Measurements from ENCODE around the gene EMP3.
A peak's percentile ranks its signal among the peaks of the same experiment; 100 is the strongest.
"Not testable (repeated sequence)": the region's sequence is repeated elsewhere in the genome, so short reads cannot be mapped to it uniquely, and the experiment has no call there.

EMP3 gene, protein sequence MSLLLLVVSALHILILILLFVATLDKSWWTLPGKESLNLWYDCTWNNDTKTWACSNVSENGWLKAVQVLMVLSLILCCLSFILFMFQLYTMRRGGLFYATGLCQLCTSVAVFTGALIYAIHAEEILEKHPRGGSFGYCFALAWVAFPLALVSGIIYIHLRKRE

DNA sequence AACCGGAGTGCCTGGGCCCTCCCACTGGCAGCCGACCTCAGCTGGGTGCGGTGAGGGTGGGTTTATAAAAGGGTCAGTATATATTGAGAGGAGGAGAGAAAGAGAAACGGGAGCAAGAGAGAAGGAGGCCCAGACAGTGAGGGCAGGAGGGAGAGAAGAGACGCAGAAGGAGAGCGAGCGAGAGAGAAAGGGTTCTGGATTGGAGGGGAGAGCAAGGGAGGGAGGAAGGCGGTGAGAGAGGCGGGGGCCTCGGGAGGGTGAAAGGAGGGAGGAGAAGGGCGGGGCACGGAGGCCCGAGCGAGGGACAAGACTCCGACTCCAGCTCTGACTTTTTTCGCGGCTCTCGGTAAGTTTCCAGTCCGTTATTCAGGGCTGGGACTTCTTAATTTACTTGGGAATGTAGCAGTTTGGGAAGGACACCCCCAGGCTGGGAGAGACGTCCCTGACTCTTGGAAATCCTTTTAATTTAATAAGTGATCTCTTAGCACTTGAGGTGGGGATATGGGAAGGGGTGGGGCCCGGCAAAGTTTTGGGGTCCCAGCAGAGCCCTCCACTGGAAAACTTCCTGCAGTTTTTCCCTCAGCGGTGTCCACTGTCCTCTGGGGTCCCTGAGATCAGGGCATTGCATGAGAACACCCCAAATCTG, at the start of gene EMP3:
Gene EMP3, plus strand, starts transcription at position 288 of the 646 bp plus-strand sequence. CDS start 1,293 bp downstream, outside the sequence.
- DNase-seq (ENCODE audit: low spot score): no peak

DNA sequence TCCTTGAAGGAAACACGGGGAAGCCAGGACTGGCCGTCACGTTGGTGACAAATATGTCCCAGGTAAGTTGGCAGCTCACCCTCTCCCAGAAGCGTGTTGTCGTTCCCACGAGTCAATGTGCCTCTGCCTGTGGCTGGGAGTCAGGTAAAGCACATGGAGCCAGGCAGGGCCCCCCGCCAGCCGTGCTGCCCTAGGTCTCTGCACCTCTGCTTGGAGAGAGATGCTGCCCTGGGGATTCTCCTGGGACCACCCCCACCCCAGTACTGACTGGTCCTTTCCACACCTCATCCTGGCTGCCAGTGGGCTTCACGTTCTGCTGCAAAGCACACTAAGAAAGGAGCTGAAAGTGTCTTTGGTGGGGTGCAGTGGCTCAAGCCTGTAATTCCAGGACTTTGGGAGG, 45.6 kb upstream of the EMP3 start:
- no peak for DNase-seq (ENCODE audit: low spot score)

DNA sequence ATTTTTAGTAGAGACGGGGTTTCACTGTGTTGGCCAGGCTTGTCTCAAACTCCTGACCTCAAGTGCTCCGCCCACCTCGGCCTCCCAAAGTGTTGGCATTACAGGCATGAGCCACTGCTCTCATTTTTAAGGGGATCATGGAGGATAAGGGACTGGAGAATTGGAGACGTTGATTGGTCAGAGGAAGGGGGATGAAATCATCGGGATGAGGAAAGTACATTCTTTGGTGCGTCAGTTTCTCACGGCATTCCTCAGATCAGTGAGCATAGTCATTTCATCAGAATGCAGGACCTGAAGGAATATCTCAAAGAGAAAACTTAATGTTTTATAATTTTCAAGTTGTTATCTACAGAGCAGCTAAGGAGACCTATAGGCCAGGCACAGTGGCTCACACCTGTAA, 41.4 kb upstream of the EMP3 start:
- DNase-seq (ENCODE audit: low spot score): no peak

DNA sequence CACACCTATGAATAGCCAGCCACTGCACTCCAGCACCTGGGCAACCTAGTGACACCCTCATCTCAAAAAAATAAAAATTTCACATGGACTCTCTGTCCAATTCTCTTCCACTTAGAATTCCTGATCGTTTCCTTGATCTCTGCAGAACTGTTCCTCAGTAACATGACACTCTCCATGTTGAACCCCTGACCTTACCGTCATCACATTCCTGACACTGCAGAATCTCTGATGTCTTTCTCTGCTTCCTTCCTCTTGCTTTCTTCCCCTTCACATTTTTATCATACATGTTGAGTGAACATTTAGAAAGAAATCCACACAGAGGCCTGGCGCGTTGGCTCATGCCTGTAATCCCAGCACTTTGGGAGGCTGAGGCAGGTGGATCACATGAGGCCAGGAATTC, 40.5 kb upstream of the EMP3 start:
- DNase-seq (ENCODE audit: low spot score): no peak

DNA sequence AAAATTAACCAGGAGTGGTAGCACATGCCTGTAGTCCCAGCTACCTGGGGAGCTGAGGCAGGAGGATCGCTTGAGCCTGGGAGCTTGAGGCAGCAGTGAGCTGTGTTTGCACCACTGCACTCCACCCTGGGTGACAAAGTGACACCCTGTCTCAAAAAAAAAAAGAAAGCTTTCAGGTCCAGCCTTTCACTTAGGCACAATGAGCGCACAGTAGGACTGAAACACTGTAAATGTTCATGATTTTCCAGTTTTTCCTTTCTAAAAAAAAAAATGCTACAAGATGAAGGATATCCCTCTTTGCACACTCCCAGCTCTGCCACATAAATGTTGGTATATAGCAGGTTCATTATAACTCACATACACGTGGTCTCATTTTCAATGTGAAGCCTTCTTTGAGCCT, 37.6 kb upstream of the EMP3 start:
- DNase-seq (ENCODE audit: low spot score): no peak

DNA sequence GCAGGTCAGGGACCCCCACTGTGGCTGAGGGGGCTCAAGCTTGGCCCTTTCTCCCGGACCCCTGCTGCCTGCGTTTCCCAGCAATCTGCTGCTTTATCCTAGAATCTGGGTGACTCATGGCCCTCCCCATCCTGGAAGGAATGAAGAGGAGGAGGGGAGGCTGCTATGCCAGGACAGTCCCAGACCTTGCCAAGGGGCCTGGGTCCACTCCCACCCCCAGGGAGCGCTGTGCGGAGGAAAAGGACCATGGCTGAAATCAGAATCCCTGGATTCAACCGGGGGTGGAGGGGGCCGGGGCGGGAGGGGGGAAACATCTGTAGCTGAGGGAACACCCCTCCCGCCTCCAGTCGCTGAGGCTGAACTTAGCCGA, 35.0 kb upstream of the EMP3 start:
- DNase-seq (ENCODE audit: low spot score): no peak

DNA sequence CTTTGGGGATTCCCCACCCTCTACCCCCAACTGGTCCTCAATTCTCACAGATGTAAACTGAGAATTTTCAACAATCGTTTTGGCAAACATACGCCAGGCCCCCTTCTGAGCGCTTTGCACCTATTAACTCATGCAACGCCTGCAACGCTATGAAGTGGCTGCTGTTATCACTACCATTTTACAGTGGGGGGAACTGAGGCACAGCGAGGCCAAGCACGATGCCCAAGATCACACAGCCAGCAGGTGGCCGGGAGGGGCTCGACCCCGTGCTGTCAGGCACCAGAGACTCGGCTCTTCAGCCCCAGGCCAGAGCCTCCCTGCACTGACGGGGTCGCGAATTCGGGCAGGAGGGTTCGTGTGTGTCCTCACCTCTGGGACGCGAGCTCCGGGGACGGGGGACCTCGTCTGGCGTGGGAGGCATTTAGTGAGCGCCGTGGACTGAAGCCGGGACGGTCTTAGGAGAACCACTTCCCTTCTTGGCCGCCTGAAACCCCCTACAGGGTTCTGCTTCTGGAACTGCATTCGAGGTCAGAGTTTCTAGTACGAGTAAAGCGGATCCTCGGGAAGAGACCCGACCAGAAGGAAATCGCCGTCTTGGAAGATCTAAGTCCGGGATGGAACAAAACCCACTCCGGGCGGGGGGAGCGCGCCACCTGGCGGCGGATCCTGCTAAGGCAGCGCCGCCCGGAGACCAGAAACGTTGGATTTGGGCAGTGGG, 34.4 kb upstream of the EMP3 start:
- DNase-seq (ENCODE audit: low spot score): peak; percentile 42

DNA sequence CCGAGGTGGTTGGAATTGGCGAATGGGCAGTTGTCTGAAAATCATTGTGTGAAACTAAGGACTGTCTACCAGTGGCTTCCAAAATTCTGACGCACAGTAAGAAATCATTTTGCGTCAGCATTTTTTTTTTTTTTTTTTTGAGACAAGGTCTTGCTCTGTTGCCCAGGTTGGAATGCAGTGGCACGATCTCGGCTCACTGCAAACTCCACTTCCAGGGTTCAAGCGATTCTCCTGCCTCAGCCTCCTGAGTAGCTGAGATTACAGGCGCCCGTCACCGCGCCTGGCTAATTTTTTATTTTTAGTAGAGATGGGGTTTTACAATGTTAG, 33.9 kb upstream of the EMP3 start:
- DNase-seq (ENCODE audit: low spot score): not testable (repeated sequence)

DNA sequence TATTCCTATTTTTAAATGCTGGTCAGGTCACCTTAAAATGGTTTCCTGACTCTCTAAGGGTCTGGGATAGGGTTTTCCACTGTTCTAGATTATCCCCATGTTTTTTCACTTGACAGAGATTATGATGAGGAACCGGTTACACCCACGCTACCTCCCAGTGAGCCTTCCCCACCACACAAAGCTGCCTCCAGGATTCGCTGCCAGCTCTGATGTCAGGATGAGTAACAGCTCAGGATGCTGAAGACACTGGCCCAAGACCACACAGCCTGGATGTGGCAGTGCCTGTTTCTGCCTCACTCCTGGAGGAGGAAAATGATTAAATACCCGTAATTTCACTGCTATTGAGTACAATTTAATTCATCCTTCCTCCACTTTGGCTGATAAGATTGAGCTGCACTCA, 32.6 kb upstream of the EMP3 start:
- DNase-seq (ENCODE audit: low spot score): no peak

DNA sequence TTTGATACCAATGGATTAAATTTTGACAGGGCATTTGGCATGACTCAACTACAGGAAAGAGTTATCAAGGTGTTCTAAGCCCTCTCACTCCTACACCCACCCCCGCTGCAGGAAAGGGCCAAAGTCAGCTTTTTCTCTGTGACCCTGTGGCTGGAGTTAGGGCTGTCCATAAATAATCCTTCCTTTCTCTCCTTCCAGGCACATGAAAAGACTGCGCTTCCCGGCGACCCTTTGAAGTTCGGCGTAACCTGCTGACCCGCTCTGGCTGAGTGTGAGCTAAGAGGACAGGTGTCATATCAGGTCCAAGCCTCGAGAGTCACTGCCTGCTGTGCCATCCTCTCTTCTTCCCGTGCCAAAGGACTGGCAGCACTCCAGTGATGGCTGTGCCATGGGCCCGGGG, 29.9 kb upstream of the EMP3 start:
- no peak for DNase-seq (ENCODE audit: low spot score)

DNA sequence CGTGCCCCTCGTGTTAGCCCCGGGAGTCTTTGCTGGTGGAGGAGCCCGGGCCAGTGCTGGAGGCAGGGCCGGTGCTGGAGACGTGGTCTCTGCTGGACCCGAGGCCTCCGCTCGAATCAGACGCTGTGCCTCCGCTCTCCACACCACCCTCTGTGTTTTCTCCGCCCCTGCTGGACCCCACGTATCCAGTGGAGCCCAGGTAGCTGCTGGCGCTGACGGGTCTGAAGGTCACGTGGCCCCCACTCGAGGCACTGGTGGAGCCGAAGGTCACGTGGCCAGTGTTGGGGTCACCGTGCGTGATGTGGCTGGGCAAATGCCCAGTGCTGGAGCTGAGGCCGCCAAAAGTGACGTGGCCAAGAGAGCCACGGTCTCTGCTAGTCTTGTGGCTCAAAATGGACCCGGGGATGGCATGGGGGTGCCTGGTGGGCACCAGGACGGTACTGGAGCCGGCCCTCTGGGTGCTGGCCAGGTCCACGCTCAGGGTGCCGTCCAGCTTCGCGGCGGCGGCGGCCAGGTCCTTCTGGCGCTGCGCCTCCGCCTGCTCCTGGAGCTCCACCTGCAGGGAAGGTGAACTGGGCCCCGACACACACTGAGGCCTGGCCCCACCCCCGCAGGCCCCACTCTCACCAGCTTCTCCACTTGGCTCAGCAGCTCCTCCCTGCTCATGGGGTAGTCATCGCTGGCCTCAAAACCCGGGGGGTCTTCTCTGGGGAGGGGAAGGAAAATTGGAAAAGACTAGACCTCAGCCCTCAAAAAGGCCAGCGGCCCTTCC, 28.2 kb upstream of the EMP3 start:
- DNase-seq (ENCODE audit: low spot score): no peak

DNA sequence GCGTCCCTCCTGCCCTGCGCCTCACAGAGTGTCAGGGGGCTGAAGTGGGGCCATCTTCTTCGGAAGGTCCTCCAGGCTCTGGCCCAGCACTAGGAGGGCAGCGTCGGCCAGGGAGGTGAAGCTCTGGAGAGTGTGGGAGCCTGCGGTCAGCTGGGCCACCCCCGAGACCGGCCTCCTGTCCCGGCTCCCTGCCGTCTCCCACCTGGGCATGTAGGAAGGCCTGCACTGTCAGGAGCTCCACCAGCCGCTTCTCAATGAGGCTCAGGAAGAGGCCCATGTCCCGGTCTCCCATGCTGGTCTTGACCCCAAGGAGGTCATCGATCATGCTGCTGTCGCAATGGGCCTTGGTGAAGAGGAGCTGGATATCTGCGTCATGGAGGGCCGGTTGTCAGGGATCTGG, 27.4 kb upstream of the EMP3 start:
- no peak for DNase-seq (ENCODE audit: low spot score)

DNA sequence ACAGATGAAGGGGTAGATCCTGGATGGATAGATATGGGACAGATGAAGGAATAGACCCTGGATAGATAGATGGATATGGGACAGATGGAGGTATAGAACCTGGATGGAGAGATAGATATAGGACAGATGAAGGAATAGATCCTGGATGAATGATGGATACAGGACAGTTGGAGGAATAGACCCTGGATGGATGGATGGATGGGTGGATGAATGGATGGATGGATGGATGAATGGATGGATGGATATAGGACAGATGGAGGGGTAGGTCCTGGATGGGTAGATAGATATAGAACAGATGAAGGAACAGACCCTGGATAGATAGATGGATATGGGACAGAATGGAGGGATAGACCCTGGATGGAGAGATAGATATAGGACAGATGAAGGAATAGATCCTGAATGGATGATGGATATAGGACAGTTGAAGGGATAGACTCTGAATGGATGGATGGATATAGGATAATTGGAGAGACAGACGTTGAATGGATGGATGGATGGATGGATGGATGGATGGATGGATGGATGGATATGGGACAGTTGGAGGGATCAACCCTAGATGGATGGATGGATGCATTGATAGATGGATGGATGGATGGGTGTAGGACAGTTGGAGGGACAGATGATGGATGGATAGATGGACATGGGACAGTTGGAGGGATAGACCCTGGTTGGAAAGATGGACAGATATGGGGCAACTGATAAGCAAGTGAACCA, 23.3 kb upstream of the EMP3 start:
- DNase-seq (ENCODE audit: low spot score): no peak

DNA sequence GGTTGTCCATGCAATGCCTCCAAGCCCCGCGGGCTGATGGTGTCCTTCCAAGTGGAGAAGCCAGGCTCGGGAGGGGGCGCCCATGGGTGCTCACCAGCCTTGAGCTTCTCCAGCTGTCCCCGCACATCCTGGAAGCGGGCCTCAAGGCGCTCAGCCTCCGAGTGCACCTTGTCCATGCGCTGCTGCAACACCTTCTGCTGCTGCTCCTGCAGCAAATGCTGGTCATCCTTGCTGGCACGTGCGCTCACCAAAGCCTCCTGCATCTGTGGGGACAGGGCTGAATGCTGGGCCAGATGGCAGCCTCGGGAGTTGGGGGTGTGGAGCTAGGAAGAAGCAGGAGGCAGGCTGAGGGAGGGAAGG, 22.8 kb upstream of the EMP3 start:
- DNase-seq (ENCODE audit: low spot score): no peak

DNA sequence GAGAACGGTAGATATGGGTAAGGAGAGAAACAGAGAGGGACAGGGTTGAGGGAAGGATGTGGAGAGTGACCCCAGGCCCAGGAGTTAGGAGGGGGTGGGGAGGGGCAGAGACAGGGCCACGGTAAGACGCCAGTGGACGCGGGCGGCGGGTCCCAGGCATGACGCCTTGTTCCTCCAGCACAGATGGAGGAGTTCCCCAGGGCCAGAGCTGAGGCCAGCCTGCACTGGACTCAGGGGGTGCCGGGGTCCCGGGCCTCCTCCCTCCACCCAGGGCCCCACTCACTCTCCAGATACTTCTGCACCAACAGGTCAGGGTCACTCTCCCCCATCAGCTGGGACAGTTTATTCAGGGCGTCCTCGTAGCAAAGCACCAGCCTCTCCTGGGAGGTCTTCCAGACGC, 22.0 kb upstream of the EMP3 start:
- no peak for DNase-seq (ENCODE audit: low spot score)

DNA sequence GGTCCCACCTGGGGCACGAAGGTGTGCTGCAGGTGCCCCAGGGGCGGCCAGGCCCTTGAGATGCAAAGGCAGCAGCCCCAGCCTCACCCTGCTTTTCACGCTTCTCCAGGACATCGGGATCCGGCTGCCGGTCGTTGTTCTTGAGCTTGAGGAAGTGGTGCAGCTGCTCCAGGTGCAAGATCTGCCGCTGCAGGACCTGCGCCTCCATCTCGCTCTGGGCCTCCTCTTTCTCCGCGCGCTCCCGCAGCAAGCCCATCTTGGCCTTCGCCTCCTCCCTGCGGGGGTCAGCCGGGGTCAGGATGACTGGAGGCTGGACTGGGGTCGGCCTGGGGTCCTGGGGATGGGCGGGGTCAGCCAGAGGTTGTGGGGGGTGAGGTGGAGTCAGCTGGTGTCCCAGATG, 21.5 kb upstream of the EMP3 start:
- no peak for DNase-seq (ENCODE audit: low spot score)

DNA sequence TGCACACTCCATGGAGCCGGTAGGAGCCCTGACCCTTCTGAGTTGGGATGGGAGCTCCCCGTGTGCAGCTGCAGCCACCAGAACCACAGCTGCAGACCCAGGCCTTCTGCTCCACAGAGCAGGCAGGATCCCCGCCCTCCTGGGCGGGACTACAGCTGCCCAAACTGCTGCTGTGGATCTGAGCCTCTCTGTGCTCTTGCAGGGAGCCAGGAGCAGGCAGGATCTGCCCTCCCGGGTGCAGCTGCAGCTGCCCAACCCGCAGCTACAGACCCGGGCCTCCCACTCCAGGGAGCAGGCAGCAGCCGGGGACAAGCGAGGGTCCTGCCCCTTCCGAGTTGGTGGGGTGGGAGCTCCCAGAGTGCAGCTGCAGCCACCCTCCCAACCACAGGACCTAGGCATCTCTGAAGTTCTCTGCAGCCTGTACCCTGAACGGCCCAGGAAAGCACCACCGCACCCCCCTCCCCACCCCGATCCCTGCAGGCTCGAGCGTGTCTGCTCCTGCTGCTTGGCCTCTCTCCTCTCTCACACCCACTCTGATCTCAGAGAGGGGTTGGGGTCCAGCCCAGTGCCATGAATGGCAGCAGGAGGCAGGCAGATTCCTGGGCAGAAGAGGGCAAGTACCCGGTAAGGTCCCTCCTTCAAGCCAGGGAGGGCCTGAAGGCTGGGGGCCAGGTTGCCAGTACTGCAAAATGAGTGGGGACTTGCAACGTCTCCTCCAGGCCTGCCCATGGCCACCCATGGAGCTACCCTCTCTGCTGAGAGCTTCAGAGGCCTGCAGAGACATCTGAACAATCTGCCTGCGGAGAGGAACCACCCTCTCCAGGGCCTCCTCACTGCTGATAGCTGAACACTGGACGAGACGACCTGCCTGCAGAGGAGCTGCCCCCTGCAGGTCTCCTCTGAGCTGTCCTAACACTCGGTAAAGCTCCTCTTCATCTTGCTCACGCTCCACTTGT, 16.4 kb upstream of the EMP3 start:
- no peak for DNase-seq (ENCODE audit: low spot score)

DNA sequence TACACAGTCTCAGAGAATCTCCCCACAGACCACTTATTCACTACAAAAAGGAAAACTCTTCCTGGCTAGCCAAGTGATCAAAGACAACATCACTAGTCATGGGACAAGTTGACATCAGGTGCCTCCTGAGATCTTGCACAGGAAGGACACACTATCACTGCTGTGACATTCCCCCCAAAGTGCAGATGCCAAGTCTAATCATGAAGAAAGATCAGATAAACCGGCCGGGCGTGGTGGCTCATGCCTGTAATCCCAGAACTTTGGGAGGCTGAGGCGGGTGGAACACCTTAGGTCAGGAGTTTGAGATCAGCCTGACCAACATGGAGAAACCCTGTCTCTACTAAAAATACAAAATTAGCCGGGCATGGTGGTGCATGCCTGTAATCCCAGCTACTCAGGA, 15.6 kb upstream of the EMP3 start:
- not testable (repeated sequence) for DNase-seq (ENCODE audit: low spot score)

DNA sequence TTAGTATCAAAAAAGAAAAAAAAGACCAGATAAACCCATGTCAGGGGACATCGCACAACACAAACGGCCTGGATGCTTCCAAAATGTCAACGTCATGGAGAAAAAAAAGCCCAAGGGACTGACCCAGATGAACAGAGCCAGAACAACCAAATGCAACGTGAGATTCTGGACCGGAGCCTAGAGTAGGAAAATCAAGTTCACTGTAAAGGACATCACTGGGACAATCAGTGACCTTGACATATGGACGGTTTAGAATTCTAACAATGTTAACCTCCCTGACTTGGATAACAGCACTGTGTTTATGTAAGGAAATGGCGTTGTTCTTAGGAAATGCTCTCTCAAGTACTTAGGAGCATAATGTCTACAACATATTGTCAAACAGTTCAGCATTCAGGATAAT, 15.1 kb upstream of the EMP3 start:
- no peak for DNase-seq (ENCODE audit: low spot score)

DNA sequence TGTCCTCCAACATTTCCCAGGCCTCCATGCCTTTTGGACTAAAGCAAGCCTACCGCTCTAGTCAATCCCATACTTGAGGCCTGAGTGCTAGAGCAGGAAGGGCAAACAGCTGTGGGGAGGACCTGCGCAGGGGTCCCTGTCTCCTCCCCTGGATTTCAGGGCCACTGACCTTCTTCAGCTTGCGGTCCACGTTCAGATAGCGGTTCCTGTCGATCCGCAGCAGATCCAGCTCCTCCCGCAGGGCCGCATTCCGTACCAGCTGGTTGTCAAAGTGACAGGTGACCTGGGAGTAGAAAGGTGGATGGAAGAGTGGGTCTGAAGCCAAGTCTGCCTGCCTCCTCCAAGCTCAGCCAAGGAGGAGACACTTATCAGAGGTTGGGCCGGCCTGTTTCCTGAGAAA, 14.0 kb upstream of the EMP3 start:
- no peak for DNase-seq (ENCODE audit: low spot score)

DNA sequence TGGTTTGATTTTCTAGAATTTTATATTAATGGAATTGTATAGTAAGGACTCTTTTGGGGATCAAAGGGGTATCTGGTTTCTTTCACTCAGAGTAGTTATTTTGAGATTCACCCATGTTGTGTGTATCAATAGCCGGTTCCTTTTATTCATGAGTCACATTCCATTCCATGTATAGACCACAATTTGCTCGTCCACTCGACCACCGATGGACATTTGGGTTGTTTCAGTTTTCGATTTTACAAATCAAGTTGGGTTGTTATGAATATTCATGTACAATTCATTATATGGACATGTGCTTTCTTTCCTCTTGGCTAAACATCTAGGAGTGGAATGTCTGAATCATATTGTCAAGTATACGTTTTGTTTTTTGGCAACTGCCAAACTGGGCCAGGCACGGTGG, 9.6 kb upstream of the EMP3 start:
- DNase-seq (ENCODE audit: low spot score): no peak

DNA sequence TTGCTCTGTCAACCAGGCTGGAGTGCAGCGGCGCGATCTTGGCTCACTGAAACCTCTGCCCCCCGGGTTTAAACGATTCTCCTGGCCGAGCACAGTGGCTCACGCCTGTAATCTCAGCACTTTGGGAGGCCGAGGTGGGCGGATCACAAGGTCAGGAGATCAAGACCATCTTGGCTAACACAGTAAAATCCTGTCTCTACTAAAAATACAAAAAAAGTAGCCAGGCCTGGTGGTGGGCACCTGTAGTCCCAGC, 7.7 kb upstream of the EMP3 start:
- DNase-seq (ENCODE audit: low spot score): not testable (repeated sequence)

Data from putamen (tissue), 1 donor.